Measurements from ENCODE around the gene TTYH1. TPM values are rescaled to one million over a fixed set of nuclear protein-coding genes. Genes with fewer than 3 reads are reported as not detected.

The TTYH1 gene
- total RNA-seq, 1 donor from 2014 or later, result 6.0 TPM

GRCh38 chr19:54480051-54480450 lies 64.8 kb downstream of the TTYH1 start:
- Mint-ChIP-seq H3K27ac (no peak overlapping the region), H3K4me1 (peaks cover 13% of the 10 kb centered on the region), H3K9me3 (no peaks in the 10 kb centered on the region), H3K4me3 (no peak overlapping the region), H3K27me3 (ENCODE audit: low read depth) (peaks cover 26% of the 10 kb centered on the region), H3K36me3 (no peaks in the 10 kb centered on the region)
- no peak for DNase-seq (ENCODE audit: low spot score in 2 of 2, unreplicated experiment in 2 of 2)
- TF ChIP-seq, protein P1, sequence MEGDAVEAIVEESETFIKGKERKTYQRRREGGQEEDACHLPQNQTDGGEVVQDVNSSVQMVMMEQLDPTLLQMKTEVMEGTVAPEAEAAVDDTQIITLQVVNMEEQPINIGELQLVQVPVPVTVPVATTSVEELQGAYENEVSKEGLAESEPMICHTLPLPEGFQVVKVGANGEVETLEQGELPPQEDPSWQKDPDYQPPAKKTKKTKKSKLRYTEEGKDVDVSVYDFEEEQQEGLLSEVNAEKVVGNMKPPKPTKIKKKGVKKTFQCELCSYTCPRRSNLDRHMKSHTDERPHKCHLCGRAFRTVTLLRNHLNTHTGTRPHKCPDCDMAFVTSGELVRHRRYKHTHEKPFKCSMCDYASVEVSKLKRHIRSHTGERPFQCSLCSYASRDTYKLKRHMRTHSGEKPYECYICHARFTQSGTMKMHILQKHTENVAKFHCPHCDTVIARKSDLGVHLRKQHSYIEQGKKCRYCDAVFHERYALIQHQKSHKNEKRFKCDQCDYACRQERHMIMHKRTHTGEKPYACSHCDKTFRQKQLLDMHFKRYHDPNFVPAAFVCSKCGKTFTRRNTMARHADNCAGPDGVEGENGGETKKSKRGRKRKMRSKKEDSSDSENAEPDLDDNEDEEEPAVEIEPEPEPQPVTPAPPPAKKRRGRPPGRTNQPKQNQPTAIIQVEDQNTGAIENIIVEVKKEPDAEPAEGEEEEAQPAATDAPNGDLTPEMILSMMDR (IDR thresholded peaks at IDR 0.05; ENCODE audit: unreplicated experiment), result no peak

DNA sequence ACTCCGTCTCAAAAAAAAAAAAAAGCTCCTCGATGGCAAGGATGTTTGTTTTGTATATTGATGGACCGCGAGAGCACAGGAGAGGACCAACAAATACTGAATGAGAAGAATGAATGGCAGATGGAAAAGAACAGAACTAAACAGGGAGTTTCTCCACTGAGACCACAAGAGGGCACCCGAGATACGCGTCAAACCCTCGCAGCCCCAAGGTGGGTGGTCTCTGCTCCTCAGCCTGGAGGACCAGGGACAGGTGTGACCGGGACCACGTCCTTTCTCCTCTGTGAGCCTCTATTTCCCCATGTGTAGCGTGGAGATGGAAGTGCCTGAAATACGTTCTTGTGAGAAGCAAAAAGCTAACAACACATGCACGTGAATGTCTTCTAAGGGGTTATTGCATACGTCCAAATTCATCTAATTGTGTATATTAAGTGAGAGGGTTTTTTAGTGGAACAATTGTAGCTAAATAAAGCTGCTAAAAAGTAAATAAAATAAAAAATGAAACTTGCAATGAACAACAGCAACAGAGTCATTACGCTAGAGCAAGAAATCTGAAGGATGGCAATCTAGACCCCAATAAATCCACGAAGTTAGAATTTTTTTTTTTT lies 66.2 kb downstream of the TTYH1 start:
- Mint-ChIP-seq H3K4me1 (peaks cover 13% of the 10 kb centered on the region), H3K27ac (no peak overlapping the region), H3K4me3 (no peak overlapping the region), H3K9me3 (no peaks in the 10 kb centered on the region), H3K27me3 (ENCODE audit: low read depth) (peaks cover 26% of the 10 kb centered on the region), H3K36me3 (no peaks in the 10 kb centered on the region)
- TF ChIP-seq, protein P1 (IDR thresholded peaks at IDR 0.05; ENCODE audit: unreplicated experiment), result peak; percentile 64
- peak in 1 of 2 experiments; percentile 74 for DNase-seq (ENCODE audit: low spot score in 2 of 2, unreplicated experiment in 2 of 2)

GRCh38 chr19:54482889-54483288 lies 67.6 kb downstream of the TTYH1 start:
- TF ChIP-seq, protein P1 (IDR thresholded peaks at IDR 0.05; ENCODE audit: unreplicated experiment), result no peak
- Mint-ChIP-seq H3K9me3 (no peaks in the 10 kb centered on the region), H3K27ac (no peak overlapping the region), H3K4me1 (peaks cover 8% of the 10 kb centered on the region), H3K27me3 (ENCODE audit: low read depth) (peaks cover 23% of the 10 kb centered on the region), H3K4me3 (no peak overlapping the region), H3K36me3 (no peaks in the 10 kb centered on the region)
- DNase-seq (ENCODE audit: low spot score in 2 of 2, unreplicated experiment in 2 of 2), result no peak

DNA sequence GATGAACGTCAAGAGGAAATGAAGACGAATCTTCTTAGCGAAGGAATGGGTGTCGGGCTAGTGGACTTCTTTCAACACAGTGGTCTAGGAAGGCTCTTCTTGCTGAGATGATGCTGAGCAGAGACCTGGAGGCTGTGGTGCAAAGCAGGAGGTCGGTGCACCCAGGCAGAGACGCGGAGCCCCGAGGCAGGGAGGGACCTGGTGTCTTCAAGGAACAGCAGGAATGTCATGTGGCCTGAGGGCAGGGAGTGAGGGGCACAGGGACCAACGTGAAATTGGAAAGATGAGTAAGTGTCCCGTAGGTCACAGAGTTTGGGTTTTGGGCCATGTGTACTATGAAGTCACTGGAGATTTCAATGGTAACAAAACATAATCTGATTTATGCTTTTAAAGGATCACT lies 69.2 kb downstream of the TTYH1 start:
- H3K36me3 Mint-ChIP-seq, result no peaks in the 10 kb centered on the region
- TF ChIP-seq, protein P1 (IDR thresholded peaks at IDR 0.05; ENCODE audit: unreplicated experiment), result no peak
- no peak overlapping the region for H3K4me3 Mint-ChIP-seq
- peaks cover 5% of the 10 kb centered on the region for H3K9me3 Mint-ChIP-seq
- H3K4me1 Mint-ChIP-seq, result peaks cover 4% of the 10 kb centered on the region
- peaks cover 17% of the 10 kb centered on the region for H3K27me3 Mint-ChIP-seq (ENCODE audit: low read depth)
- H3K27ac Mint-ChIP-seq, result no peak overlapping the region
- DNase-seq (ENCODE audit: low spot score in 2 of 2, unreplicated experiment in 2 of 2), result no peak

DNA sequence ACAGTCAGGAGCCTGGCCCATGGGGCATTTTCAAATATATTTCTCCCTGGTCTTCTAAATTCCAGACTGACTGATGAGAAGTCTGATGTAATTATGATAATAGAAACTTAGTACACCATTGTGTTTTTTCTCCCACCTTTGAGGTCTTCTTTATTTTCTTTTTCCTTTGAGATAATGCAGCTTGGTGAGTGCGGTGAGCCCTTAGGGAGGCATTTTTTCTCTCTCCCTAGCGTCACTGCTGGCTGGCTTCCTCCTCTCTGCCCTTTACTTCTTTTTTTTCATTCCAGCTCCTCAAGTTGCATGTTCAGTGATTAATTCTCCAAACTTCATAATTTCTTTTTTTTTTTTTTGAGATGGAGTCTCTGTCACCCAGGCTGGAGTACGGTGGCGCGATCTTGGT lies 70.6 kb downstream of the TTYH1 start:
- Mint-ChIP-seq H3K4me3 (no peak overlapping the region), H3K27me3 (ENCODE audit: low read depth) (peaks cover 9% of the 10 kb centered on the region), H3K27ac (no peak overlapping the region), H3K36me3 (no peaks in the 10 kb centered on the region), H3K4me1 (peaks cover 4% of the 10 kb centered on the region), H3K9me3 (peaks cover 6% of the 10 kb centered on the region)
- no peak for DNase-seq (ENCODE audit: low spot score in 2 of 2, unreplicated experiment in 2 of 2)
- TF ChIP-seq, protein P1 (IDR thresholded peaks at IDR 0.05; ENCODE audit: unreplicated experiment), result no peak

Other genes with a start within 250 kb of the TTYH1 start
- gene TMC4, start 242.3 kb upstream of the TTYH1 start, total RNA-seq, result 57.6 to 69.5 TPM (median 63.5 TPM) in 3 replicates
- gene MBOAT7, start 225.9 kb upstream of the TTYH1 start, total RNA-seq, result 102 to 113 TPM (median 110 TPM) in 3 replicates
- 43.9 to 50.1 TPM (median 47.5 TPM) in 3 replicates for gene TSEN34, start 224.2 kb upstream of the TTYH1 start, total RNA-seq
- 1,211 to 1,274 TPM (median 1,263 TPM) in 3 replicates for gene RPS9, start 214.6 kb upstream of the TTYH1 start, total RNA-seq
- gene LILRB3, start 192.5 kb upstream of the TTYH1 start, total RNA-seq, result not detected in 3 replicates
- not detected in 3 replicates for gene LILRA6, start 172.7 kb upstream of the TTYH1 start, total RNA-seq
- gene LILRB5, start 158.2 kb upstream of the TTYH1 start, total RNA-seq, result not detected in 3 replicates
- not detected in 3 replicates for gene LILRB2, start 134.4 kb upstream of the TTYH1 start, total RNA-seq
- not detected in 3 replicates for gene LILRA5, start 102.3 kb upstream of the TTYH1 start, total RNA-seq
- not detected in 3 replicates for gene LILRA4, start 76.3 kb upstream of the TTYH1 start, total RNA-seq
- 0.53 to 0.92 TPM (median 0.75 TPM) in 3 replicates for gene LAIR1, start 50.5 kb upstream of the TTYH1 start, total RNA-seq
- gene LENG8, start 33.7 kb downstream of the TTYH1 start, total RNA-seq, result 296 to 312 TPM (median 307 TPM) in 3 replicates
- 5.5 to 6.8 TPM (median 5.8 TPM) in 3 replicates for gene LENG9, start 48.3 kb downstream of the TTYH1 start, total RNA-seq
- gene CDC42EP5, start 57.8 kb downstream of the TTYH1 start, total RNA-seq, result 114 to 126 TPM (median 115 TPM) in 3 replicates
- not detected in 3 replicates for gene LAIR2, start 87.4 kb downstream of the TTYH1 start, total RNA-seq
- gene LILRA2, start 158.3 kb downstream of the TTYH1 start, total RNA-seq, result not detected in 3 replicates
- gene LILRA1, start 178.2 kb downstream of the TTYH1 start, total RNA-seq, result not detected in 3 replicates
- not detected in 3 replicates for gene LILRB1, start 215.0 kb downstream of the TTYH1 start, total RNA-seq
- not detected in 3 replicates for gene LILRB4, start 247.5 kb downstream of the TTYH1 start, total RNA-seq